Posterior cingulate gyrus (tissue), 11 donors: ENCODE results near the gene NAT9.

ENCODE experiments used
- DNase-seq, 10 donors: peaks; one replicate each; pipeline versions ENCODE4 v3.0.0 to v3.0.0-alpha.2; 2020 to 2021; ENCODE audit warnings: mixed read lengths in 3 of 10
- intact Hi-C: fragments of 100-400 bp; cut with DNase I; formaldehyde crosslinking; loops from one replicate; pipeline ENCODE4 v1.15.1; 2023

Gene NAT9

GRCh38 chr17:74784125-74784810 lies 8.1 kb upstream of the NAT9 start:
- intact Hi-C loops, result no loop called here
- DNase-seq, result no peak

GRCh38 chr17:74782571-74782970 lies 6.4 kb upstream of the NAT9 start:
- no peak for DNase-seq
- intact Hi-C loops, result no loop called here

GRCh38 chr17:74780443-74781238 lies 4.5 kb upstream of the NAT9 start:
- intact Hi-C loops, result loop anchor here (1.0 kb wide), 1 partner anchor 36 kb away; no protein-coding TSS in a partner anchor
- peak in 3 of 10 donors; percentile 40 to 90 (median 64) for DNase-seq

GRCh38 chr17:74779948-74780400 lies 3.8 kb upstream of the NAT9 start:
- intact Hi-C loops, result no loop called here
- no peak for DNase-seq

- DNase-seq, result no peak
- intact Hi-C loops, result no loop called here
Measured at GRCh38 chr17:74779501-74779900, 3.4 kb upstream of the NAT9 start.

GRCh38 chr17:74778960-74779359 lies 2.8 kb upstream of the NAT9 start:
- intact Hi-C loops, result no loop called here
- no peak for DNase-seq

- intact Hi-C loops, result no loop called here
- no peak for DNase-seq
Measured at GRCh38 chr17:74777901-74778515, 1.9 kb upstream of the NAT9 start.

GRCh38 chr17:74776990-74777389 lies 845 bp upstream of the NAT9 start:
- no peak for DNase-seq
- intact Hi-C loops, result no loop called here

- intact Hi-C loops, result no loop called here
- no peak for DNase-seq
Measured at GRCh38 chr17:74775409-74776043, 619 bp downstream of the NAT9 start.

GRCh38 chr17:74773871-74774286 lies 2.3 kb downstream of the NAT9 start:
- intact Hi-C loops, result no loop called here
- no peak for DNase-seq

GRCh38 chr17:74773414-74773813 lies 2.7 kb downstream of the NAT9 start:
- intact Hi-C loops, result no loop called here
- DNase-seq, result no peak

- intact Hi-C loops, result no loop called here
- peak in 1 of 10 donors; percentile 71 for DNase-seq
Measured at GRCh38 chr17:74772053-74772452, 4.1 kb downstream of the NAT9 start.

GRCh38 chr17:74771319-74771914 lies 4.7 kb downstream of the NAT9 start:
- intact Hi-C loops, result no loop called here
- peak in 1 of 10 donors; percentile 70 for DNase-seq

- intact Hi-C loops, result loop anchor here (1.0 kb wide), 1 partner anchor 26 kb away; no protein-coding TSS in a partner anchor
- peak; percentile 51 to 94 (median 68) for DNase-seq
Measured at GRCh38 chr17:74770498-74771318, 5.4 kb downstream of the NAT9 start.

GRCh38 chr17:74769856-74770497 lies 6.2 kb downstream of the NAT9 start:
- no peak for DNase-seq
- intact Hi-C loops, result loop anchor here (1.0 kb wide), 1 partner anchor 26 kb away; no protein-coding TSS in a partner anchor

GRCh38 chr17:74769266-74769855 lies 6.8 kb downstream of the NAT9 start:
- intact Hi-C loops, result no loop called here
- DNase-seq, result no peak

- intact Hi-C loops, result no loop called here
- no peak for DNase-seq
Measured at GRCh38 chr17:74768763-74769114, 7.4 kb downstream of the NAT9 start.

- intact Hi-C loops, result no loop called here
- DNase-seq, result peak in 7 of 10 donors; percentile 45 to 90 (median 65)
Measured at GRCh38 chr17:74768069-74768762, 7.9 kb downstream of the NAT9 start.
